Renal pelvis (tissue), 4 donors: ENCODE measurements around the gene SIPA1L3. TPM values are rescaled to one million over a fixed set of nuclear protein-coding genes. Genes with fewer than 3 reads are reported as not detected.
"Not testable (repeated sequence)": the region's sequence is repeated elsewhere in the genome, so short reads cannot be mapped to it uniquely, and the experiment has no call there.

Experiments
- DNase-seq: peaks from one replicate; pipeline ENCODE4 v3.0.0-alpha.2; 2013
- polyA plus RNA-seq, 3 donors: library from polyadenylated mRNA; unstranded; fragments of 120-200 nt; gene quantifications; one replicate each; pipeline ENCODE4 v1.2.1, GENCODE V29; 2013; ENCODE audit not compliant: insufficient read length in 3 of 3

The SIPA1L3 gene
- polyA plus RNA-seq, 3 donors, result 25.4 to 40.3 (median 28.6) TPM

DNA sequence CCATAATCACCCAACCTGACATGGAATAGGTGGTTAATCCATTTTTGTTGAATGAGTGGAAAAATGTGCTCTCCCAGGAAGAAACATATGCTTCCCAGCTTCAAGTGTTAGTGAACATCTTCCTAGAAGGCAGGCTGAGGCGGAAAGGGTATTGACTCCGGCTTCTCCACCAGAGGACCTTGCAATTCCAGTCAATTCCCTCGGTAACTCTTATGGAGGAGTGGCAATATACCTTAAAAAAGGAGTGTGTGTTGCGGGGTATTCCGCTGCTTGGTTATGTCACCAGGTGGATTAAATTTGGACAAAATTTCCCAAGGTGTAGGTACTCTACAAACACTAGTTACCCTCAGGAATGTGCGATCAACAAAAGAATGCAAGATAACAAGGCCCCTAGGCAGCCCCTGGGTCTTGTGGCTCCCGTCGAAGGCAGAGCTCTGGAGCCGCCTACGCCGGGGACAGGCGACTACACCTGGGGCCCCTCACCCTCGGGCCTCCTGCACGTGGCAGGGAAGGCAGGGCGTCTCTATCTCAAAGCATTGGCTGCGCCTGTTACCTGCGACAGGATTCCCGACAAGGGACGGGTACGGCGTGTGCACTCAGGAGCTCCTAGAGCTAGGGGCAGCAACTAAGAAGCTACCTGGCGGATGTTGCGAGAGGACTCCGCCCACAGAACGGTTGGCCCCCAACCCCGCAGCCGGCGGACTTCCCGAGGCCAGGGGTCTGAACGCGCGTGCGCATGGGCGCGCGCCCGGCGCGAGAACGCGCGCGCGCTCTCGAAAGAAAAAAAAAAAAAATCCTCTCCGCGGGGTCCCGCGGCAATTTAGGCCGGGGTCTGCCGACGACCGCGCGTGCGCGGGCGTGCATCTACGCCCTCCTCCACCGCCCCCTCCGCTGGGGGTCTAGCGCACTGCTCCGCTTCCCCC is 801 bp upstream of the SIPA1L3 start, which contains the start of gene WDR87:
WDR87 (minus strand) TSS at position 649 of the 923 bp plus-strand sequence. CDS start 8,355 bp downstream, outside the sequence.
- DNase-seq, result no peak

- DNase-seq, result no peak
These were observed 887 bp downstream of the SIPA1L3 start for GRCh38 chr19:37907735-37908455.

DNA sequence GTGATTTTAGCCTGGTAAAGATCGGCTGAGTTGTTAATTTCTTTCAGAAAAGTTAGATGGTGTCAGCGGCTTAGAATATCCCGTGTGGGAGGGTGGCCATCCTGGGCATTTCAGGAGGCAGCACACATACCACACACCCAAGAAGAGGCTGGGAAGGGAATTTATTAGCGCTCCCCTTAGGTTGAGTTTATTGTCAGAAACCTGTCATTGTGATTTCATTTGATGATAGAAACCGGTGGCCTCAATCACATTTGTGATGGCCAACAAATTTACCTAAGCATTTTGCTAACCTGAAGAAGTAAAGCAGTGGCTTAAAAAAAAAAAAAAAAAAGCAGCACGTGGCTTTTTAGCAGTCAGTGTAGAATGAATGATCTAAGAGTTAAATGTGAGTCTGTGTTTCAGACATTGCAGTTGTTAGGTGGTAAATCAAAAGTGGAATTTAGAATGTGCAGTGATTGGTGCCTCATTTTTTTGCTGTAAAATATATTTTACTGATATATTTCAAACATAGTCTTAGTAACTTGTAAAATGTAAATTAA is 2.7 kb downstream of the SIPA1L3 start:
- no peak for DNase-seq

DNA sequence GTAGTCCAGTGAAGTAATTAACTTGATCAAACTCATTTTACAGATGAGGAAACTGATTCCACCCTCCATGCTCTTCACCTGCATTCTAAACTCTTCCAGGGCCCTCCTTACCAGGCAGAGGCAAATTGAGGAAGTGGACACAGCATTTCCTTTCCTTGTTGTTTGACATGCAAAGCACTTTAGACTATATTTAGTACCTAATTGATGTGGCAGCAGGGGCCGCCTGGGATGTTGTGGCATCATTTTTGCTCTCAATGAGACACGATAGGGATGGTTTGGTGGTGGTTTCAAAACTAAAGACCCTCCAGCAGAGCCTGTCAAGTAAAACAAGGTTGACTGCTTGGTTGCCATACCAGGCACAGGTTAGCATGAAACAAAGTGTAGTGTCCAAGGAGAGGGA is 7.9 kb downstream of the SIPA1L3 start:
- DNase-seq, result no peak

- no peak for DNase-seq
These were observed 13.8 kb downstream of the SIPA1L3 start for GRCh38 chr19:37920591-37921450.

DNA sequence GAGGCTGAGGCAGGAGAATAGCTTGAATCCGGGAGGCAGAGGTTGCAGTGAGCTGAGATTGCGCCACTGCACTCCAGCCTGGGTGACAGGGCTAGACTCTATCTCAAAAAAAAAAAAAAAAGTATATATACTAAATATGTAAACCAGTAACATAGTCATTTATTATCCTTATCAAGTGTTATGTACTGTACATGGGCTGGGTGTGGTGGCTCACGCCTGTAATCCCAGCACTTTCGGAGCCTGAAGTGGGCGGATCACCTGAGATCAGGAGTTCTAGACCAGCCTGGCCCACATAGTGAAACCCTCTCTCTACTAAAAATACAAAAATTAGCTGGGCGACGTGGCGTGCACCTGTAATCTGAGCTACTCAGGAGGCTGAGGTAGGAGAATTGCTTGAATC is 17.6 kb downstream of the SIPA1L3 start:
- DNase-seq, result not testable (repeated sequence)

- DNase-seq, result no peak
These were observed 18.2 kb downstream of the SIPA1L3 start for GRCh38 chr19:37925212-37925611.

GRCh38 chr19:37926255-37926654 is 19.2 kb downstream of the SIPA1L3 start:
- no peak for DNase-seq

- DNase-seq, result no peak
These were observed 19.7 kb downstream of the SIPA1L3 start for GRCh38 chr19:37926711-37927110.

DNA sequence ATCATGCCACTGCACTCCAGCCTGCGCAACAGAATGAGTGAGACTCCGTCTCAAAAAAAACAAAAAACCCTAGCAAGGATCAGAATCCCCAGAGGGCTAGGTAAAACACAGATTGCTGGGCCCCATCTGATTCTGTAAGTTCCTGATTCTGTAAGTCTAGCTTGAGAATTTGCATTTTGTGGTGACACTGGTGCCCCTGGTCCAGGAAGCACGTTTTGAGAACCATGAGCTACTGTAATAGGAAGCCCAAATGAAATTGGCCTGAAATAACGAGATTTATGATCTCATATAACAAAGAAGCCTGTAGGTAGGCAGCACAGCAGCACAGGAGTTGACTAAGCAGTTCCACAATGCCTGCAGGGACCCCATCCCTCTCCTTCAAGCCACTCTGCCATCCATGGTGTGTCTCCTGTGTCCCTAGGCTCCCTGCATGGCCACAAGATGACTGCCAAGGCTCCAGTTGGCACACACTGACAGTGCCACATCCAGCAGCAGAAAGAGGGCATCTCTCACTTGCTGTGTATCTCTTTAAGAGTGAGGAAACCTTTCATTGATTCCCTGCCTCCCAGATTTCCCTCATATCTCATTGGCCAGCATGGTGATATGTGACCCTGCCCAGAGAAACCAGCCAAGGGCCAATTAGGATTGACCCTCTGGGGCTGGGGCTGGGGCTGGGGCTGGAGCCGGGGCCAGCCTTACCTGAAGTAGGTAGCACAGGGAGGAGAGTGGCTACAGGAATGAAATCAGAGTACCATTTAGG is 21.7 kb downstream of the SIPA1L3 start:
- no peak for DNase-seq

GRCh38 chr19:37929355-37929923 is 22.4 kb downstream of the SIPA1L3 start:
- DNase-seq, result no peak

DNA sequence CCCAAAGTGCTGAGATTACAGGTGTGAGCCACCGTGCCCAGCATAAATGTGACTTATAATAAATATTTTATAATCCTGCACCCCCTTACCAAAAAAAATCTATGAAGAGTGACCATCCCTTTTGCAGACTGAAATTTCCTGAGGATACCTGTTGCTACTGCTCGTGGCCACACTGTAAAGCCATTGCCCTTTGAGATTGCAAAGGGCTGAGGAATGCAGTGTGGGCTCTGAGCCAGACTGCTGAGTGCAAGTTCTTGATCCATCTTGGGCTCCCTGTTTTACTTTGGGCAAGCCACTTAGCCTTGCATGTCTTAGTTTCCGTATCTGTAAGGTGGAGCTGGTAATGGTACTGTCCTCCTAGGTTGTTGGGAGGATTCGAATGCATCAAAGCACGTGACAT is 23.4 kb downstream of the SIPA1L3 start:
- DNase-seq, result no peak

DNA sequence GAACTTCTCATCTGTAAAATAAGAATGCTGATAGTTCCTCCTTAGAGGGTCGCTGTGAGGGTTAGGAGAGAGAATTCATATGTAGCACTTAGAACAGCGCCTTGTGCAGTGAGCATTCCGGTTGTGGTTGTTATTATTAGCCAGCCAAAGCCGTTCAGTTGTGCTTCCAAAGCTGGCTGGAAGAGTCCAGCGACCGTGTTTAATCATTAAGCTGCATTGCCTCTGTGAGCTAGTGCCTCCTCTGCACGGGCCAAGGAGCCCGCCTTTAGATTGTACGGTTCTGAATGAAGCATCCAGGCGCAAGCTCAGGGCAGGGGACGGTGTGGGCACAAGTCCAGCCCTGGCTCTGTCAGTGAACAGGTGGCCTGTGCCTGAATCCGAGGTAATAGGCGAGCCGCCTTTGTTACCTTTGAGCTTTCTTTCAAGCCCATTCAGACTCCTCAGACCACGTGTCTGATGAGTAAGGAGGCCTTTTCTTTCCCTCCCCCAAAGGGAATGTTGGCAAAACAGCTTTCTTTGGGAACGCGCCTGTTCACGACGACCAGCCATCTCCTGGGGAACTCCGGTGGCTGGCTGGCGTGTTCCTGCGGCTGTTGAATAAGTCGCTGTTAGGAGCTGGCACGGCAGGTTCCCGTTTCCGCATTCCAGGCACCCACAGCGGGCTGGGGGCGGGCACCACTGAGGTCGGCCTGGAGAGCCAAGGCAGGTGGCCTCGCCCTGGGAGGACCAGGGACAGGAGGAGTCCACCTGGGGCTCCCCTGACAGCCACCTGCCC is 25.1 kb downstream of the SIPA1L3 start:
- DNase-seq, result peak; percentile 86

GRCh38 chr19:37932985-37933936 is 26.3 kb downstream of the SIPA1L3 start:
- DNase-seq, result no peak

DNA sequence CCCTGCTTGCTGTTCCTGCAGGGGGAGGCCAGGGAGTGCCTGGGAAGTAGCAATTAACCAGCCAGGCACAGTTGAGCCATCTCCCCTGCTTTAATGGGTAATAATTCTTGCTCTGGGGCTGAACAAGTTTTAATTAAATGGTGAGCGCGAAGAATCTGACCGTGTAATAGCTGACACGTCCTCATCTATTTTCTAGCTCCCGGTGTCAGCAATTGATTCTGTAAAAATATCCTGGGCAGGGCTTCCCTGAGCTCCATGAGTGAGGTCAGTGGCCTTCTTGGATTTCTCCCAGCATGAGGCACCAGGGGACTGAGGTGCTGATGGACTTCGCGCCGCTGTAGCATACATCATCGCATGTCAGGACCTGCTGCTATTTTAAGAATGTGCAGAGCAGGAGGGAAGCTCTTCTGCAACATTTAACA is 26.9 kb downstream of the SIPA1L3 start:
- peak; percentile 61 for DNase-seq

DNA sequence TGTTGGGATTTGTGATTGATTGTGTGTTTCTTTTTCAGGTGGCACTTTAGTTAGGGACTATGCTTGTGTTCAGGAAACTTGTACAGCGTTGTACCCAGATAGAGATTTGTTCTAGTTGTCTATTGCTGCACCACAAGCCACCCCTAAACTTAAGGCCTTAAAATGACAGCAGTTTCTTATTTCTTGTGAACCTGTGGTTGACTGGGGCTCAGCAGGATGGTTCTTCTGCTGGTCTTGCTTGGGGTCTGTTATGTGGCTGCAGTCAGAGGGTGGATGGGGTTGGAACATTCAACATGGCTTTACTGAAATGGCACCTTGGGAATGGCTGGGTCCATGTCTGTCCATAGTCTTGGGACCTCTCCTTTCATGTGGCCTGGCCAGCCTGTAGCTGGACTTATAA is 28.3 kb downstream of the SIPA1L3 start:
- no peak for DNase-seq

DNA sequence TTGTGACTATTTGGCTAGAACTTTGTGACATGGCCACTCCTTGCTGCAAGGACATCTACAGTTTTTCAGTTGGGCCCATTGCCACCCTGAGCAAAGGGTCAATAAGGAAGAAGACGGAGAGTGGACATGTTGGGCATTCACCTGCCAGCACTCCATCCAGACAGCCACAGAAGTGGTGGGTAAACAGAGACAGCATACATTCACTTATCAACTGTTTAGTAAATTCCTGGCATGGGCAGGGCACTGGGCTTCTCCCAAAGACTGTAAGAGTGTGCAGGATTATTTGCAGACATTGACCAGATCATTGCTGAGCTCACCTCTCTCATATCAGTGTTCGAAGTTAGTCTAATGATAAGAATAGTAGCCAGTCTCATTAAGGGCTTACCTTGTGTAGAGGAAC is 29.2 kb downstream of the SIPA1L3 start:
- no peak for DNase-seq

GRCh38 chr19:37936886-37937285 is 29.9 kb downstream of the SIPA1L3 start:
- no peak for DNase-seq
